Urothelium cell line (cell line): ENCODE data around the gene DDB1.
A peak's percentile ranks its signal among the peaks of the same experiment; 100 is the strongest.

ENCODE experiments used
- DNase-seq: peaks from one replicate; pipeline ENCODE4 v3.0.0; 2011; ENCODE audit warnings: low spot score, mixed read lengths
- FAIRE-seq: peaks from 2 replicates; lab custom pipeline; 2011; peaks lifted over from hg19 to GRCh38; lab: Jason Lieb, UNC

DDB1 gene

GRCh38 chr11:61302550-61302949, 30.4 kb downstream of the DDB1 start:
- DNase-seq (no peak), FAIRE-seq (no peak)

- no peak for FAIRE-seq
- DNase-seq, result no peak
Observed at GRCh38 chr11:61298663-61299244, 34.2 kb downstream of the DDB1 start.

- peak; percentile 85 for DNase-seq
- no peak for FAIRE-seq
Observed at GRCh38 chr11:61297746-61298145, 35.2 kb downstream of the DDB1 start.

- DNase-seq, result peak; percentile 40
- no peak for FAIRE-seq
Observed at GRCh38 chr11:61297341-61297740, 35.6 kb downstream of the DDB1 start.

GRCh38 chr11:61295596-61295926, 37.3 kb downstream of the DDB1 start:
- DNase-seq, result no peak
- FAIRE-seq, result no peak

GRCh38 chr11:61294717-61295595, 37.9 kb downstream of the DDB1 start, which contains the start of gene VWCE:
Gene VWCE (minus strand): TSS chr11:61295316. CDS start chr11:61295037, 279 bp downstream.
- DNase-seq (no peak), FAIRE-seq (no peak)

GRCh38 chr11:61293867-61294716, 38.8 kb downstream of the DDB1 start:
- no peak for DNase-seq
- no peak for FAIRE-seq

- FAIRE-seq, result no peak
Observed at GRCh38 chr11:61292356-61292755, 40.5 kb downstream of the DDB1 start.

GRCh38 chr11:61290905-61291690, 41.8 kb downstream of the DDB1 start:
- DNase-seq (no peak), FAIRE-seq (no peak)

More at GRCh38 chr11:61292356-61292755, 40.5 kb downstream of the DDB1 start:
- no peak for DNase-seq

GRCh38 chr11:61287338-61287977, 45.4 kb downstream of the DDB1 start:
- DNase-seq (no peak), FAIRE-seq (no peak)

GRCh38 chr11:61283613-61284012, 49.3 kb downstream of the DDB1 start:
- FAIRE-seq (no peak), DNase-seq (no peak)

- peak; percentile 75 for DNase-seq
- FAIRE-seq, result no peak
Observed at GRCh38 chr11:61281581-61282250, 51.2 kb downstream of the DDB1 start.

- FAIRE-seq (no peak), DNase-seq (no peak)
Observed at GRCh38 chr11:61280883-61281580, 51.9 kb downstream of the DDB1 start.

- no peak for FAIRE-seq
Observed at GRCh38 chr11:61279934-61280659, 52.8 kb downstream of the DDB1 start.

GRCh38 chr11:61278001-61278470, 54.9 kb downstream of the DDB1 start:
- FAIRE-seq (no peak), DNase-seq (no peak)

More at GRCh38 chr11:61279934-61280659, 52.8 kb downstream of the DDB1 start:
- no peak for DNase-seq

GRCh38 chr11:61277186-61278000, 55.5 kb downstream of the DDB1 start:
- no peak for FAIRE-seq

GRCh38 chr11:61275191-61275590, 57.7 kb downstream of the DDB1 start:
- no peak for DNase-seq
- no peak for FAIRE-seq

More at GRCh38 chr11:61277186-61278000, 55.5 kb downstream of the DDB1 start:
- DNase-seq, result no peak
